Fibroblast of upper back skin (primary cell): ENCODE results near the gene PRSS27.
"Not testable (repeated sequence)": the region's sequence is repeated elsewhere in the genome, so short reads cannot be mapped to it uniquely, and the experiment has no call there.

Experiments used
- DNase-seq: peaks from one replicate; pipeline ENCODE4 v3.0.0-alpha.2; 2013

PRSS27 gene

DNA sequence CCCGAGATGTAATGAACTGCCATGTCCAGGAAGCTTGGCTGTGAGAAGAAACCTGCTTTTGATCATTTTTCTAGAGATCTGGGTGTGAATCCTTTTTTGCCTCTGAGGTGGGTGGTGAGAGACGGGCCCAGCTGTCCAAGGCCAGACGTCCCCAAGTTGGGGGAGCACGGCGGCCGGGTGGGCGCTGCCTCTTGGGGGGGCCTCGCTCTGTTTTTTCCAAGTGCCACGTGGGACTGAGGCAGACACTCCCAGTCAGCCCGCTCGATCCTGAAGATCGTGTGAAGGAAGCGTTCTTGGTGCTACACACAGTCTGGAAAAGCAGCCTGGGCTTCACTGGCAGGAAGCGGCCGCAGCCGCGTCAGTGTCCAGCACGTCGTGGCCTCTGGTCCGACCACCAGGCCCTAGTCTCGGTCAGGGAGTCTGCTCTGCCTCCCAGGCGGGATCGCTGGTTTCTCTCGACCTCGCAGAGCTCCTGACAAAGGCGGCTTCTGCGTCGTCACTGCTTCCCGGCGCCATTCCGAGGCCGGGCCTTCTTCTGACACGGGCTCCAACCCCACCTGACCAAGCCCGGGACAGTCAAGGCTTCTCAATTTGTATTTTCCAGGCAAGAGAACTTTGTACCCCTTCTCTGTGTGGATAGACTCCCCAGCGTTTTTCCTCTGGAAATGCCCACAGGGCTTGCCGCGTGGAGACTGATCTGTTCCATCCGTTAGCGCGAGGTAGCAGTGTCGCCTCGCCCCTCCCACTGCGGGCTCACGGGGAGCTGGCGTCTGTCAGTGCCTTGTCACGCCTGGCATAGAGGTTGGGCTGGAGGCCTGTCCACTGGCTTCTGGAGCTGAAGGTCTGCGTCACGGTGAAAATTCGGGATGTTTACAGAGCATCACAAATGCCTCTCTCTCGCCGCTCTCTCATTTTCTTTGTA is 12.4 kb downstream of the PRSS27 start:
- DNase-seq: no peak

DNA sequence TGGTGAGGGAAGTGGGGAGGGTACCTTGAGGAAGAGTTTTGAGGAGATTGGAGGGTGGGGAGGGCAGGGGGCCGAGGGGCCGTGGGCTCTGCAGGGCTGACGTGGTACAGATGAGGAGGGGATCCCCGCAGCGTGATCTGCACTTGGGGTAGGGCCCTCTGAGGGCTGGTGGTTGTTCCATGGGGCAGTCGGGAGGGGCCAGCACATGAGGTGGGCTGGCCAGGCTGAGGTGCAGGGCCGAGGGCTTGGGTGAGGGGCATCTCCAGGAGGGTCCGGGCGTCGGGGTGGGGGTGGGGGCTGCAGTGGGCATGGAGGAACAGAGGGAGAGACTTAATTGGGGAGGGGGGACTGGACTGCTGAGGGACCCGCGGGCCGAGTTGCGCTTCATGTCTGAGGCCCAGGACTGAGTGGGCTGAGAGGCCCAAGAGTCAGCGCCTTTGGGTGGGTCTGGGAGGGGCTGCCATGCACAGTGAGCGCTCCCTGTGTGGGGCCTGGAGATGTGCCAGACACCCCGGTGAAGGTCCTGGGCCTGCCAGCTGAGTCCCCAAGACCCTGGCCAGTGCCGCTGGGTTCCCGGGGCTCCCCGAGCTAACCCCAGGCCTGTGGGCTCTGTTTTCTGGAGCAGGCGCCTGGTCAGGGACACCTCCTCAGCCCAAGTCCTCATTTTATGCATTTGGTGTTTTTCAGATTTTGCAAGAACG is 13.3 kb downstream of the PRSS27 start:
- no peak for DNase-seq

DNA sequence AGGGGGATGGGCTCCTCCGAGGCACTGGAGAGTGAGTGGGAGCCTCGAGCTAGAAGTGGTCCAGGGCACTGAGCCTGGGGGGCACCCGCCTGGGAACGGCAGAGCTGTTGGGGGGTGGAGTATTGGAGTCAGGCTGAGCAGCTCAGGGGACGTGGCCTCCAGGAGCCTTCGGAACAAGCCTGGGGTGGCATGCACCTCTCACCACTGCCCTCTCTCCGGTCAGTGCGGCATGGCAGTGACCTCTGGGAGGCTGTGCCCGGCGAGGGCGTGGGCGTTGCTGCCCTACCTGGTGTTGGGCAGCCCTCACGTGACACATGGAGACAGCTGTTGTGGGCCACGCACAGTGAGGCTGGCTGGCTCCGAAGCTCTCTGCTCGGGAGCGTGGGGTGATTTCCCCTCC is 13.9 kb downstream of the PRSS27 start:
- DNase-seq: no peak

DNA sequence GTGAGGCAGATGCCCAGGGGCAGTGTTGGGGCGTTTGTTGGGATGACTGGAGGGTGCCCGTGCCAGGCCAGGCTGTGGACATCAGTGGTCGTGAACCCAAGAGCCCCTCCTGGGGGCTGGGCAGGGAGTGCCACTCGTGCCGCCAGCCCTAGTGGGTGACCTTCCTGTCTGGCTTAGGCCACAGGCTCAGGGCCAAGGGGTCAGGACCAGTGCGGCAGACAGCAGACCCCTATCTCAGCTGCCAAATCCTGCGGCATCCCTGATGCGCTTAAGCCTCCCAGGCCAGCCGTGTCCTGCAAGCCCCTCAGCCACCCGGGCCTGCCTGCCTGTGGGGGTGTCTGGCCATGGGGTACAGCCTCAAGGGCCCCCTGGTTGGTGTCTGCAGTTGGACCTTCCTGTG is 14.7 kb downstream of the PRSS27 start:
- no peak for DNase-seq

DNA sequence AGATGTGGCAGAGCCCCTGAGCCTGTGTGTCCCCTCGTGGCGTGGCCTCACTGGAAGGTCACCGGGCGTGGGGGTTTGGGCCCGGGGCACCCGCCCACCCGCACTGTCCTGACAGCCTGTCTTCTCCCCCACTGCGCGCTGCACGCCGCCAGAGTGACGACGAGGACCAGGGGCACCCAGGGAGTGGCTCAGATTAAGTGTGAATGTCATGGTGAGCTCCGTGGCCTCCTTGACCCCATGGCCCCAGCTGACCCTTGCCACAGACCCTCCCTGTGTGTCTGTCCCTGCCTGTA is 15.1 kb downstream of the PRSS27 start:
- no peak for DNase-seq

DNA sequence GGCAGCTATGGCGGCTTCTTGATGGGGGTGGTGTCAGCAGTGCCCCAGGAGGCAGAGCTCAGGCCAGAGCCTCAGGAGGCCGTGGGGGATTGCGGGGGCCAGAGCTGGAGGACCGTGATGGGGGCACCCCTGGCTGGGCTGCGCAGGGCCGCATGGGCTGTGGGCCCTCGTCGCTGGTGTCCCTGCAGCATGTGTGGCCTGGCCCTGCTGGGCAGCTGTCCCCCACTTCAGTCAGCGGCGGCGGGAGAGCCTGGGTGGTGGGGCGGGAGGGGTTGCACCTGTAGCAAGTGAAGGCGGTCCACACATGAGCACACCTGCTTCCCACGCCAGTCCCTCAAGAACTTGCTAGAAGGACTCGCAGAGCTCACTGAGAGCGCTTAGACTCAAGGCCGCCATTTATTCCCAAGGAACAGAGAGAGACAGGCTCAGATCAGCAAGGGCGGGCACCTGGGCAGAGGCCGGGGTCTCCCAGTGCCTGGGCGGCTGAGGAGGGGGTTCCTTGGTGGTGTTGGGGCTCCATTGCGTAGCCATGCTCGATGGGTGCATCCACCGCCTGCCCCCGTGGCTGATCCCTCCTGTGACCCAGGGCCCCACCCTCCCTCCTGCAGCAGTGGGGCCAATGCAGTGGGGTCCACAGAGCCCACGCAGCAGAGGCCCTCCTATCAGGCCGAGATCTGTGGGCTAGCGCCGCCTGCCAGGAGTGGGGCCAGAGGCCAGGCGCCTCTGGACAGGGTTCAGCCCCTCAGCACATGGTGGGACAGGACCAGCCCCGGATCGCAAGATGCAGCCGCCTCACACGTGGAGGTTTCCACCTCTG is 15.7 kb downstream of the PRSS27 start:
- no peak for DNase-seq

DNA sequence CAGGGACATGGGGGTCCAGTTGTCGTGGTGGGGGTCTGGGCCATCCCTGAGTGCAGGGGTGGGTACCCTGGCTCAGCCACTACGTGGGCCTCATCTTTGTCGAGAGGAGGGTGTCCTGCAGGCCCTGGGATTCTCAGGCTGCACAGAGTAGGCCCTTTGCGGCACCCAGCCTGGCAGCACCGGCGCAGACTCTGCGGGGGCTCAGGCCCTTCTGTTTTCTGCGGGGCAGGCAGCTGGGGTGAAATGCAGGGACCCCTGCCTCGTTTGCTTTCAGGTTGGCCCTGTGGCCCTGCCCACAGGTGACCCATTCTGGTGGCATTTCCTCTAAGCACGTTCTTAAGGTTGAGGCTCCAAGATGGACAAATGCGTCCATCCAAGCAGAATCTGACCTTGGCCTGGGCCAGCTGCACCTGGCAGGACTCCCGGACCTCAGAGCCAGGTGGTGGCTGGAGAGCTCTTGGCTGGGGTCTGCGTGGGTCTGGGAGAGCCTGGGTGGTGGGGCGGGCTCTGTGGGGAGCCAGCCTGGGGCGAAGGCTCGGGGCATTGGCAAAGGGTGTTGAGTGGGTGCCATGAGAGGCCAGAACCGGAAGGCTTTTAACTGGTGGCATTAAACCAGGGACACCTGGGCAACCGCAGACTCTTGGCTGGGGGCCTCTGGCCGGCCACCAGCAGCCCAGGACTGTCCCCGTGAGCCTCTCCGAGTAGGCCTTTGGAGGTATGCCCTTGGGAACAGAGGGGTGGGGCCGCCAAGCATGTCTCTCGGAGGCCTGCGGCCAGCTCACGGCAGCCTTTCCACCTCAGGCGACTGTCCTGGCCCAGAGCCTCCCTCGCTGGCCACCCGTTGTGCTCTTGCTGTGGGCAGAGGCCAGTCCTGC is 16.9 kb downstream of the PRSS27 start:
- no peak for DNase-seq

DNA sequence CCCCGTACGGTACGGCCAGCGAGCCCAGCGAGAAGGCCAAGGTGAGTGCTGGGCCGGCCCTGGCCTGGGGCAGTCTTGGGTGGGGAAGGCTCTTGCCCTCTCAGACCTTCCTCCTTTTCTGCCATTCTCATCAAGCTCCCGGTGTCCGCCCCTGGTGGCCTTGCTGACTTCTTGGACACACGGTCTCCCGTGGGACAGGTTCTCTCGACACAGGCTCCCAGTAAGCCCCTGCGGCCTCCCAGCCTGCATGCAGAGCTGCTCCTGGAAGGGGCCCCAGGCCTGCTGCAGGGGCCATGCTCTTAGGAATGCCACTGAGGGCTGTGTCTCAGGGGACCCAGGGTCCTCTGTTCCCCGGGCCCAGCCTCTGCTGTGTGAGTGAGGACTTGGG is 17.6 kb downstream of the PRSS27 start:
- DNase-seq: no peak

DNA sequence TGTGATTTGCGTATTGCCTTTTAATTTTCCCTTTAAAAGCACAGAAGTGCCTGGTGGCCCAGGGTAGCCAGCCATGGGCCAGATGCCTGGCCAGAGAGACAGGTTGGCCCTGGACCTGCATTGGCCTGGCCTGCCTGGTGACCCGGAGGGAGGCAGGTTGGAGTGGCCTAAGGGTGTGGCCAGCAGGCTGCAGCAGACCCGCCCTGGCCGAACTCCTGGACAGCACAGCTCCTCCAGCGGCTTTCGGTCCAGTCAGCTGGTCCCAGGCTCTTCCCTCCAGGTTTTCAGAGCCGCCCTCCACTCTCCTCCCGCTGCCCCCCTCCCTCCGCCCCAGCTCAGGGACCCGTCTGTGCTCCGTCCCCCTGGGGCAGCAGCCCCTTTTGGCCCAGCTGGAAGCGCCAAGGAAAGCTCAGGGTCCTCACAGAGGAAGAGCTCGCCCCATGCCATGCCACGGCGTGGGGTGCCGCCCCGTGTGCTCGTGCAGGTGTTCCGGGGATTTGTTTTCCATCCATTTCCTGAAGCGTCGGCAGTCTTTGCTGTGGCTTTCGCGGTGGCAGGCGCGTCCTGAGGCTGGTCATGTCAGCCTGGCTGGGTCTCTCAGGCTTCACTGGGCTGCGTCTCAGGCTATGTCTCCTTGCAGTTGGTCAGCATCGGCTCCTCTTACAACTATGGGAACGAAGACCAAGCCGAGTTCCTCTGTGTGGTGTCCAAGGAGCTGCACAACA is 18.1 kb downstream of the PRSS27 start:
- DNase-seq: no peak

DNA sequence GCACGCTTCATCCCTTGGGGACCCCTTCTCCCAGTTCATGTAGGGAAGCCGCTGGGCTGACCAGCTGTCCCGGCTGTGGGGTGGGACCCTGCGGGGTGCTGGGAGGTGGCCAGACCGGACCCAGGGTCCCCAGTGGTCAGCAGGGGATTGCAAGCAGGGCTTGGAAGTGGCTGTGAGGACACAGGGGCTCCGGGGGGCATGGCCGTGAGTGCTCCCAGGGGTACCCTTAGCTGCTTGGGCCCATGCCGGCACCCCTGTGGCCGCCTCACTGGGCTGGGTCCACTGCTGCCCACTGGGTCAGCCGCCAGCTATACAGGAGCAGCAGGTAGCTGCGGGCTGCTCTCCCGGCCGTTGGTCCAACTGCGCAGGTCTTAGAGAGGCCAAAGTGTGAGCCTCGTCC is 18.8 kb downstream of the PRSS27 start:
- DNase-seq: no peak

DNA sequence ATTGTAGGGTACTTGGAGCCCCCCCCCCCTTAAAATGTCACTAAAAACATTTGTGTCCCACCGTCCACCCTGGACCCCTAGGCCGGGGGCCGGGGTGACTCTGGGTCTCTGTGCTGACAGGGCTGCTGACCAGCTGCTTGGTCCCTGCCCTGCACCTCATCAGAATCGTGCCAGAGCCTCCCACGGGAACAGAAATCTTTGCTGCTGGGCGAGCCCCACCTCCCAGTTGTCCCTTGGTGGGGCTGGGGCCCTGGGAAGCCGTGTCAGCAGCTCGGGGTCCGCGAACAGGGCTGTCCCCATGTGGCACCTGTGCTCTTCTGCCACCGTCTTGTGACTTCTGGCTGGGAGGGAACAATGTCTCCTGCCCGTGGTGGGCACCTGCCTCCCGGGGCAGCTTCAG is 19.2 kb downstream of the PRSS27 start:
- DNase-seq: no peak

DNA sequence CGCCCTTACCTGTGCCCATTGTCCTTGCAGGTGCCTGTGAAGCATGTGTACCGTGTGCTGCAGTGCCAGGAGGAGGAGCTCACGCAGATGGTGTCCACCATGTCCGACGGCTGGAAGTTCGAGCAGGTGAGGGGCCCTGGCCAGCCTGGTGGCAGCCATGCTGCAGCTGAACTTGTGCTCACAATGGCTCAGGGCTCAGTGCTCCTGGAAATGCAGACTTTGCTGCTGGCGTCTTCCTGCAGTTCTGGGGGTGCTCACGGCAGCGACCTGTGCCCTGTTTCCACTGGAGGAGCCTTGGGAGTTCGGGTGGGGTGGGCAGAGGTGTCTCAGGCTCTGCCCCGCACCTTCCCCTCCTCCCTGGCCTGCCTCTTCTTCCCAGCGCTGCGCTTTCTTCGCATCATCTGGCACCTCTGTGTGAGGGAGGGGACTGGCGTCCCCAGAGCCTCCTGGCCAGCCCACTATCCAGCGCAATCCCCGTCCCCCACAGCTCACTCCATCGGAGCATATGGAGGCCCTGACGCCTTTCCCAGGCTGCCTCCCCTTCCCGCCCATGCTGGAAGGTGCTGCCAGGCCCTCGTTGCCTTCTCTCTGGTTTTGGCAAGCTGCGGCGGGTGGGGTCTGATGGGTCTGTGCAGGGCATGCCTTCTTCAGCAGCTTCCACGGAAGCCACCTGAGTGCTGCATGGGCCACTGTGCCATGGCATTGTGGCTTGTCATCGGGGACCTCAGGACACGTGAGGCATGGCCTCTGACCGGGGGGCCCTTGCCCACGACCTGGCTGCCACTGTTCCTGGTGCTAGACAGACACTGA is 20.0 kb downstream of the PRSS27 start:
- DNase-seq: no peak

DNA sequence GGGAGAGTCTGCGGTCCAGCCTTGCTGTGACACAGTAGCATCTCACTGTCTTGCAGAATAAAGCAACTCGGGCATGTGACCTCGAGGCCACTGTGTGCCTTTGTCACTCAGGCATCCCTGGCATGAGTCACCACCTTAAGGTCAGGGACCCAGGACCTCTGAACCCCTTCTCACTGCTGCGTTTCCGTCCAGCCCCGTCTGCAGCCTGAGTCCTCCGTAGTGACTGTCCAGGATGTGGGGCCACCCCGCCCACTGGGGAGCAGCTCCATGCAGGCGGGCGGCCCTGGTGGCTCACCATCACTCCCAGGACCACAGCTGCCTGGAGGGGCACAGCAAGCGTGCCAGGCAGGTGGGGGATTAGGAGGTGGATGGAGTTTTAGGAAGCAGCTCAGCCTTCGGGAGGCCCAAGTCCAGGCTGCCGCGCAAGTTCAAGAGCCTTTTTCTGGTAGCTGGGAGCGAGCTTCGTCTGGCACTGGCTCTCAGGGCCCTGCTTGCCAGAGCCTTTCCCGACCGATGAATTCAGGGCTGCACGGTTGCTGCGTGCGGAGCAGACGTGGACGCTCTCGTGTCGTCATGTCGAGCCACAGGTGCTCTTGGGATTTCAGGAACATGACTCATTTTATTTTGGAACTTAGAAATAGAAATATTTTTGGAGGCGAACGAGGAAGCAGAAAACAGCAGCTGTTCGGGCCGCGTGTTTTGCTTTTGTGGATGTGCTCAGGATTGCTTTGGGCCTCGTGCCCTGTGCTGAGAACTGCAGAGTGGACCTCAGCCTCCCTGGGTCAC is 20.9 kb downstream of the PRSS27 start:
- DNase-seq: no peak

DNA sequence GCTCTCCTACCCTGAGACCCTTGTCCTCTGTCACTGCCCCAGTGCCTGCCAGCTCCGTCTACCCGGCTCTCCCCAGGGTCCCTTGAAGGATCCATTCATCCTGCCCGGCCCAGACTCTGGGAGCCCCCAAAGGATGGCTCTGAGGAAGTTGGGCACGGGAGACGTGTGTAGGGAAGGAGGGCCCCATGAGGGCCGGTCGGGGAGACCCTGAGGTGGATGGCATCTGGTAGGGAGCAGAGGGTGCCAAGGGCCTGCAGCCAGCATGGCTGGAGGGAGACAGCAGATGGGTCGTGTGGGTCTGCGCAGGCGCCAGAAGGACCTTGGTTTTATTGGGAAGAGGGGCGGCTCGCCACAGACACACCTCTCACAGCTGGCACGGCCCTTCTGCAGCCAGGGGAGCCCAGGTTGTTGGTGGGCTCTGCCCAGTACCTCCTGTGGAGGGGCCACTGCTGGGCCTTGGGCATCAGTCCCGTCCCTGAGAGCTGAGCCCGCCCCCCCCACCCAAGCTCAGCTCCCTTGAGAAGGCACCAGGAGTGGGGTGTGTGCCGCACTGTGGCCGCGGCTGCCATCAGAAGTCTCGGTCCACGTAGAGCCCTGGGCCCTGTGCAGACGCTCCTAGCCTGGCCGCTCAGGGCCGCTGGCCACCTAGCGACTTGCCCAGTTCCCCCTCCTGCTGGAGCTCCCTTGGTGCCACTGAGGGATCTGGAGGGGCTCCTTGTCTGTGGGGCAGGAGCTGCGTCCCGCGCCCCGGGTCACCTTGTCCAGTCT is 21.7 kb downstream of the PRSS27 start:
- DNase-seq: no peak

DNA sequence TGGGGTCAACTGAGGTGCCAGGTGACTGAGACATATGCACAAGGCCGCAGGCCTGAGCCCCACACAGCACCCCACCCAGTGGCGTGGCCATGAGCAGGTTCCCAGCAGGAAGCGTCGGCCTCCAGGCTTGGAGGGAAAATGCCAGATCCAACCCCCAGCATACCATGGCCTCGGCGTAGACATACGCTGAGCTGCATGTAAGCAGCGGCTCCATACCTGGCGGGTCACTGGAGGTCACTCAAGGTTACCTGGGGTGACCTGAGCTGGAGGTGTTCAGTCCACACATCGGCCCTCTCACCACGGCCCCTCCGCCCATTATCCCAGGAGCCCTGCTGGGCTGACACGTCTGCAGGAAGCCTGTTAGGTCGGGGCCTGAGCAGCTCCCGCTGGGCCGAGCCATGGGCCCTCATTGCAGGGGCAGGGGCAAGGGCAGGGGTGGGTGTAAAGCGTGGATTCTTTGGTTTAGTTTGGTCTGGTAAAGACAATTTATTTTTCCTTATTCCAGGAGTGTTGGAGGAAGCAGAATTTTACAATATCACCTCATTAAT is 22.5 kb downstream of the PRSS27 start:
- no peak for DNase-seq

DNA sequence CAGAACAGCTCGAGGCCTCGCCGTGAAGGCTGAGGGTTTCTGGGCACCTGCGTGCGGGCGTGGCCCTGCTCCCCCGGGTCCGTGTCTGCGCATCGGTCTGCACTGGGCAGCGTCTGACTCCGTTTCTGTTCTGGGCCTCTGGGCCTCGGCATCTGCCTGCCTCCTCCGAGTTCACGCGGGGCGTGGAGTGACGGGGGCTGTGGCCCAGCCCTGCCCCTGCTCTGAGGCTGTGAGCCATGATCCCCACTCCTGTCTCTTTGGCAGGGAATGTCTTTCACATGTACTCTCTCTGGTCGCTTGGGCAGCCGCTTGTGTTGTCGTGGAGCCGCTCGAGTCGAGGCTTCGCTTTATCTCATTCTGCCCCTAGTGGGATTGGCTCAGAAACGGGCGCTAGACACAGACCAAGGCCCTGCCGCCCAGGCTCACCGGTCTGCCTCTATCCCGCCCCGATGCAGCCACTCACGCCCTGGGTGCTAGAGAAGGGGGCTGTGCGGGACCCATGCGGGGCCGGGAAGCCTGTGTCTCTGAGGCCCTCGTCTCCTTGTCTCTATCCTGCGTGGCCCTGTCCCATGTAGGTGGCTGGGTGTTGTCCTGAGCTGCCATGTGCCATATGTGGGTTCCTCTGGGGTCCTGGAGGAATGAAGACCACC is 23.3 kb downstream of the PRSS27 start:
- DNase-seq: not testable (repeated sequence)

DNA sequence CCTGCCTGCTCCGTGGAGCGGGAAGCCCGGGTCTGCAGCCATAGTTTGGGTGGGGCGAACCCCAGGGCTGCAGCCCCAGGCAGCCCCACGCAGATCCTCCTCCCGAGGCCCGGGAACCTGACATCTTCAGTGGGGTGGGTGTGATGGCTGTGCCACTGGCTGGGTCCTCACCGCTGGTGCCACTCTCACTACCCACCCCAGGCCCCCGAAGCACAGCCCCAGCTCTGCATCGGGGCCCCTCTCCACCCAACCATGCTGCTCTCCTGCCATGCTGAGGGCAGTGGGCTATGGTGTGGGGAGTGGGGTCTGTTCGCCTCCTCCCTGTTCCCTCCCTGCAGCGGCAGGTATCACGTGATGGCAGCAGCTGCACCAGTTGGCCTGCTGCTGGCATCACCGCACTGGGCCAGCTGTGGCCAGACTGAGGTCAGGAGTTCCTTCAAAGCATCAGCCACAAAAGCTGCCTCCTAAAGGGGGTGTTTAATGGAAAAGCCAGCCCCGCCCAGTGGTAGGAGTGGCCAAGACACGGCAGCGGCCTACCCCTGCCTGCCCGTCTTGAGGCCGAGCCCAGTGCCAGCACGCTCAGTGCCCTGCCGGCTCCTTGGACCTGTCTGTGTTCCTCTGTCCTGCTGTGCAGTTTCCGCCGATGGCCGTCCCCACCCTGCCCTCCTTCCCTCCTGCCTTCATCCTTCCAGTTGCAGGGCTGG is 26.9 kb downstream of the PRSS27 start:
- DNase-seq: no peak
